Fibroblast of mammary gland (primary cell): Measurements from ENCODE around the gene MGARP.
A peak's percentile ranks its signal among the peaks of the same experiment; 100 is the strongest.
"Not testable (repeated sequence)": the region's sequence is repeated elsewhere in the genome, so short reads cannot be mapped to it uniquely, and the experiment has no call there.

Source experiments
- DNase-seq: peaks from one replicate; pipeline ENCODE4 v3.0.0-alpha.2; 2010; ENCODE audit warnings: low read depth
- H3K4me3 ChIP-seq: 2 replicates; pipeline ENCODE4 v1.5.1; 2011; ENCODE audit warnings: low read depth, mild to moderate bottlenecking, low read length, moderate library complexity; ENCODE audit not compliant: control insufficient read depth
- CTCF ChIP-seq: conservative IDR thresholded peaks from 2 replicates; pipeline ENCODE4 v1.5.1; 2011; ENCODE audit warnings: low read depth, low read length, inconsistent platforms; ENCODE audit not compliant: control insufficient read depth, insufficient read depth

The MGARP gene

GRCh38 chr4:139279760-139280620, at the start of gene MGARP:
TSS of gene MGARP (minus strand) at chr4:139280225. CDS start at chr4:139280158, 67 bp downstream.
- H3K4me3 ChIP-seq = peak within 1 kb of the TSS; percentile 61
- DNase-seq = peak; percentile 35
- no peak for TF ChIP-seq CTCF

- no peak for DNase-seq
- TF ChIP-seq CTCF = no peak
- no peak overlapping the region for H3K4me3 ChIP-seq
Measured at GRCh38 chr4:139329665-139330200, 49.7 kb upstream of the MGARP start.

- no peak overlapping the region for H3K4me3 ChIP-seq
- DNase-seq = no peak
- TF ChIP-seq CTCF = no peak
Measured at GRCh38 chr4:139324620-139325019, 44.6 kb upstream of the MGARP start.

GRCh38 chr4:139322541-139322940, 42.5 kb upstream of the MGARP start:
- not testable (repeated sequence) for DNase-seq, H3K4me3 ChIP-seq

GRCh38 chr4:139322070-139322469, 42.0 kb upstream of the MGARP start:
- not testable (repeated sequence) for H3K4me3 ChIP-seq

GRCh38 chr4:139319571-139319970, 39.5 kb upstream of the MGARP start:
- H3K4me3 ChIP-seq = no peak overlapping the region
- no peak for DNase-seq
- no peak for TF ChIP-seq CTCF

More at GRCh38 chr4:139322070-139322469, 42.0 kb upstream of the MGARP start:
- not testable (repeated sequence) for DNase-seq

- TF ChIP-seq CTCF = no peak
- H3K4me3 ChIP-seq = no peak overlapping the region
- DNase-seq = no peak
Measured at GRCh38 chr4:139317635-139318034, 37.6 kb upstream of the MGARP start.
